ENCODE data around the gene EFNB2. TPM values are rescaled to one million over a fixed set of nuclear protein-coding genes. Genes with fewer than 3 reads are reported as not detected.
A peak's percentile ranks its signal among the peaks of the same experiment; 100 is the strongest.

The EFNB2 gene
- total and polyA plus RNA-seq, 2 donors = 13.8 to 17.1 TPM

GRCh38 chr13:106499896-106500295 lies 35.6 kb downstream of the EFNB2 start:
- H3K4me1 ChIP-seq (ENCODE audit: control insufficient read depth in 2 of 2, insufficient read depth in 2 of 2, low read length in 2 of 2) = peaks cover 7 to 25% of the 10 kb centered on the region in 2 donors
- DNase-seq (ENCODE audit: low read depth in 6 of 9, low spot score in 9 of 9) = peak in 5 of 9 donors; percentile 31 to 73 (median 44)
- WGBS = 29% methylated on average over 4 of the region's 4 CpGs
- no peak overlapping the region for H3K4me3 ChIP-seq (ENCODE audit: low read length in 2 of 2)
- H3K9me3 ChIP-seq (ENCODE audit: control insufficient read depth in 2 of 2, insufficient read depth in 1 of 2, low read length in 1 of 2) = no peaks in the 10 kb centered on the region
- H3K27me3 ChIP-seq (ENCODE audit: control insufficient read depth in 2 of 2, insufficient read depth in 1 of 2, low read length in 1 of 2) = no peaks in the 10 kb centered on the region
- H3K27ac ChIP-seq (ENCODE audit: low read depth in 1 of 2, low read length in 1 of 2) = peak overlapping the region in 1 of 2 donors; percentile 1
- H3K36me3 ChIP-seq (ENCODE audit: control insufficient read depth in 2 of 2, insufficient read depth in 2 of 2, low read length in 1 of 2) = peaks cover under 1 to 4% of the 10 kb centered on the region in 2 donors

DNA sequence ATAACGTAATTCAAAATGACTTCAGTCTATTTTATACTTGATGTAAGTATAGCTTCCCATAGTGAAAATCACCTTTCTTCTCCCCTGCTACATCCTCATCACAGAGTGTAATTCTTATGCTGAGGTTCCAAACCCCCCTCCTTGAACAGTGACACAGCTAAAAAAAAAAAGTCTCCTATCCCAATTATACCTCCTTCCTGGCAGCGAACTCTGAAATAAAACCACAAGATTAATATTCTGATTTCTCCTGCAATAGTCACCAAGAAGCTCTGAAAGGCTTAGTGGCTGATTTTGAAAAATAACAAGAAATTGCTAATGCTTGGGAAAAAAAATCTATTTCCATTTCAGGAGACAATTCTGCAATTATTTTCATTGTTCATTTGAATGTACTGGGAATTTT lies 36.3 kb downstream of the EFNB2 start:
- Histone ChIP-seq H3K27me3 (ENCODE audit: control insufficient read depth in 2 of 2, insufficient read depth in 1 of 2, low read length in 1 of 2) (no peaks in the 10 kb centered on the region), H3K4me3 (ENCODE audit: low read length in 2 of 2) (no peak overlapping the region), H3K4me1 (ENCODE audit: control insufficient read depth in 2 of 2, insufficient read depth in 2 of 2, low read length in 2 of 2) (peaks cover 7 to 25% of the 10 kb centered on the region in 2 donors), H3K36me3 (ENCODE audit: control insufficient read depth in 2 of 2, insufficient read depth in 2 of 2, low read length in 1 of 2) (peaks cover 0 to 8% of the 10 kb centered on the region in 2 donors), H3K9me3 (ENCODE audit: control insufficient read depth in 2 of 2, insufficient read depth in 1 of 2, low read length in 1 of 2) (no peaks in the 10 kb centered on the region), H3K27ac (ENCODE audit: low read depth in 1 of 2, low read length in 1 of 2) (peak overlapping the region in 1 of 2 donors; percentile 46)
- 58% methylated on average over 2 of the region's 2 CpGs for WGBS
- no peak for DNase-seq (ENCODE audit: low read depth in 6 of 9, low spot score in 9 of 9)

GRCh38 chr13:106498571-106498970 lies 36.9 kb downstream of the EFNB2 start:
- peak in 2 of 9 donors; percentile 25 to 64 for DNase-seq (ENCODE audit: low read depth in 6 of 9, low spot score in 9 of 9)
- WGBS = 3% methylated on average over 1 of the region's 1 CpG
- H3K27ac ChIP-seq (ENCODE audit: low read depth in 1 of 2, low read length in 1 of 2) = peak overlapping the region; percentile 33 to 46
- no peaks in the 10 kb centered on the region for H3K9me3 ChIP-seq (ENCODE audit: control insufficient read depth in 2 of 2, insufficient read depth in 1 of 2, low read length in 1 of 2)
- H3K36me3 ChIP-seq (ENCODE audit: control insufficient read depth in 2 of 2, insufficient read depth in 2 of 2, low read length in 1 of 2) = peaks cover under 1 to 13% of the 10 kb centered on the region in 2 donors
- H3K27me3 ChIP-seq (ENCODE audit: control insufficient read depth in 2 of 2, insufficient read depth in 1 of 2, low read length in 1 of 2) = no peaks in the 10 kb centered on the region
- H3K4me1 ChIP-seq (ENCODE audit: control insufficient read depth in 2 of 2, insufficient read depth in 2 of 2, low read length in 2 of 2) = peaks cover 7 to 30% of the 10 kb centered on the region in 2 donors
- H3K4me3 ChIP-seq (ENCODE audit: low read length in 2 of 2) = no peak overlapping the region

DNA sequence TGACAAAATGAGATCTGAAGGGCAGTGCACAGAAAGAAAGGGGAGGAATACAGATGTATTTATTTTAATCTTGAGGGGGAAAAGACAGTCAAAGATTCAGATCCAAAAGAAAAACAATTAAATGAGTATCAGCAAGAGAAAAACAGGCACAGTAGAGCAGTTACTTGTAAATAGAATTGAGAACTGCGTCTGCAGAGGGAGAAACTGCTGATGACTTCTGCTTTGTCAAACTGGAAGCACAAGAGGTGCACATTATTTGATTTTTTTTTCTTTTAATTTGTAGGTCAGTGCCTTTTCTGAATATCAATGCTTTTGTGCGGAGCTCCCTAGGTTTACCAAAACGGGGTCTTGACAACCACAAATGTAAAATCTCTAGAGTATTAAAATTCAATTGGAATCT lies 37.3 kb downstream of the EFNB2 start:
- Histone ChIP-seq H3K27ac (ENCODE audit: low read depth in 1 of 2, low read length in 1 of 2) (peak overlapping the region in 1 of 2 donors; percentile 46), H3K4me1 (ENCODE audit: control insufficient read depth in 2 of 2, insufficient read depth in 2 of 2, low read length in 2 of 2) (peaks cover 7 to 34% of the 10 kb centered on the region in 2 donors), H3K27me3 (ENCODE audit: control insufficient read depth in 2 of 2, insufficient read depth in 1 of 2, low read length in 1 of 2) (no peaks in the 10 kb centered on the region), H3K9me3 (ENCODE audit: control insufficient read depth in 2 of 2, insufficient read depth in 1 of 2, low read length in 1 of 2) (no peaks in the 10 kb centered on the region), H3K4me3 (ENCODE audit: low read length in 2 of 2) (no peak overlapping the region), H3K36me3 (ENCODE audit: control insufficient read depth in 2 of 2, insufficient read depth in 2 of 2, low read length in 1 of 2) (peaks cover 3 to 13% of the 10 kb centered on the region in 2 donors)
- DNase-seq (ENCODE audit: low read depth in 6 of 9, low spot score in 9 of 9) = peak in 1 of 9 donors; percentile 8
- 25% methylated on average over 3 of the region's 3 CpGs for WGBS

- Histone ChIP-seq H3K27me3 (ENCODE audit: control insufficient read depth in 2 of 2, insufficient read depth in 1 of 2, low read length in 1 of 2) (peaks cover 0 to 3% of the 10 kb centered on the region in 2 donors), H3K27ac (ENCODE audit: low read depth in 1 of 2, low read length in 1 of 2) (no peak overlapping the region), H3K4me1 (ENCODE audit: control insufficient read depth in 2 of 2, insufficient read depth in 2 of 2, low read length in 2 of 2) (peaks cover 7 to 36% of the 10 kb centered on the region in 2 donors), H3K9me3 (ENCODE audit: control insufficient read depth in 2 of 2, insufficient read depth in 1 of 2, low read length in 1 of 2) (no peaks in the 10 kb centered on the region), H3K36me3 (ENCODE audit: control insufficient read depth in 2 of 2, insufficient read depth in 2 of 2, low read length in 1 of 2) (peaks cover 13 to 24% of the 10 kb centered on the region in 2 donors), H3K4me3 (ENCODE audit: low read length in 2 of 2) (no peak overlapping the region)
- WGBS = 91% methylated on average over 1 of the region's 1 CpG
- DNase-seq (ENCODE audit: low read depth in 6 of 9, low spot score in 9 of 9) = no peak
These were observed 38.4 kb downstream of the EFNB2 start for GRCh38 chr13:106497079-106497478.

DNA sequence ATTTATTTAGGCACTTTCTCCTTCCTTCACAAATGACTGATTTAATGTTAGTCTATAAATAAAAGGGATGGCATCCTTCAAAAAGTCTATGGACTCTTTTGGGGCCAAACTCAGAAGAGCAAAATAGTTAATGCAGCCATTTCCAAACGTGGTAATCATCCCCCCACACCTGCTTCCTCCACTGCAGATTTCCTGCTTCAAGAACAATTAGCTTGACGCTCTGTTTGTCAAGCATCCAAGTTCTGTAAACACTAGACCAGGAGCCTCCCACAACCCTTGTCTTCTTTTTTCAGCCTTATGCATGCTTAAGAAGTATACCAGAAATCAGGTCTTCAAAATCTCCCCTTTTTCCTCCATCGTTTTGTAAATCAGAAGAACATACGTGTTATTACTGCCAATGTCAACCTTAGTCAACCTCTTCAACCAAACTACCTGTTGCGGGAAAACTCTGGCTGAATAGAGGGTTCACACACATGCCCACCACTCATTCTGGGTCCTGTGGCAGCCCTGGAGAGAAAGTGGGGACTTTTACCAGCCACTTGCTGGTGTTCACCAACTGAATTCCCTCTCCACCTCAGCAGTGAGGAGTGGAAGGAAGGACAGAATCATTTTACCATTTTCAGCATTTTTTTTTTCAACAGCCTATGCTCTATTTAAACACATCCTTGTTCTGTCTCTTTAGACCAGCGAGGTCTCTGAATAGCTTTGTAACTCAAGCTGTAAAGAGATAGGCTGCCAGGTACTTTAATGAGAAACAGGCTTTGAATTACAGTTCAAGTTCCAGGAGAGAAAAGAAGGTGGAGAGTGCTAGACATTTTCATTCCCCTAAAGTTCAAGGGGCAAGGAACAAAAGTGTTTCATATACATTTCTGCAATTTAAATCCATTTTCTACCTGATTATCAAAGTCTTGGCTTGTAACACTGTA lies 39.1 kb downstream of the EFNB2 start:
- H3K27me3 ChIP-seq (ENCODE audit: control insufficient read depth in 2 of 2, insufficient read depth in 1 of 2, low read length in 1 of 2) = peaks cover 0 to 3% of the 10 kb centered on the region in 2 donors
- H3K27ac ChIP-seq (ENCODE audit: low read depth in 1 of 2, low read length in 1 of 2) = peak overlapping the region in 1 of 2 donors; percentile 3
- peaks cover 7 to 39% of the 10 kb centered on the region in 2 donors for H3K4me1 ChIP-seq (ENCODE audit: control insufficient read depth in 2 of 2, insufficient read depth in 2 of 2, low read length in 2 of 2)
- H3K4me3 ChIP-seq (ENCODE audit: low read length in 2 of 2) = no peak overlapping the region
- peaks cover 16 to 28% of the 10 kb centered on the region in 2 donors for H3K36me3 ChIP-seq (ENCODE audit: control insufficient read depth in 2 of 2, insufficient read depth in 2 of 2, low read length in 1 of 2)
- 32% methylated on average over 6 of the region's 6 CpGs for WGBS
- DNase-seq (ENCODE audit: low read depth in 6 of 9, low spot score in 9 of 9) = no peak
- H3K9me3 ChIP-seq (ENCODE audit: control insufficient read depth in 2 of 2, insufficient read depth in 1 of 2, low read length in 1 of 2) = no peaks in the 10 kb centered on the region

DNA sequence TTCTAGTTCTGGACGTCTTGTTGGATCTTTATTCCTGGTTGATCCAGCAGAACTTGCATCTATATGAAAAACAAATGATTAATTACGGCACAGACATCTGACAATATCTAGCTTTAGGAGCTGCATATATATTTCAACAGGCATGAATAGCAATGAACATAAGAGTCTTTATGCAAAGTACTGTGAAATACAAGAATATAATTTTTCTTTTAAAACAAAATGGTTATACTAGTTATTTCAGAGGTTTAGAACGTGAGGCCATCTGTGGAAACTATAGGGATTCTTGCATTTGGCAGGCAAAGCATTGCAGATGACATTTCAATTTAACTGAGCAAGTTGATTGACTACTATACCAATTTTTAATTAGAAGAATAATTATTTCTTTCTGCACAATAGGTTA lies 40.5 kb downstream of the EFNB2 start:
- 96% methylated on average over 3 of the region's 3 CpGs for WGBS
- H3K36me3 ChIP-seq (ENCODE audit: control insufficient read depth in 2 of 2, insufficient read depth in 2 of 2, low read length in 1 of 2) = peaks cover 16 to 28% of the 10 kb centered on the region in 2 donors
- H3K27ac ChIP-seq (ENCODE audit: low read depth in 1 of 2, low read length in 1 of 2) = no peak overlapping the region
- peaks cover 0 to 3% of the 10 kb centered on the region in 2 donors for H3K27me3 ChIP-seq (ENCODE audit: control insufficient read depth in 2 of 2, insufficient read depth in 1 of 2, low read length in 1 of 2)
- no peak for DNase-seq (ENCODE audit: low read depth in 6 of 9, low spot score in 9 of 9)
- no peaks in the 10 kb centered on the region for H3K9me3 ChIP-seq (ENCODE audit: control insufficient read depth in 2 of 2, insufficient read depth in 1 of 2, low read length in 1 of 2)
- no peak overlapping the region for H3K4me3 ChIP-seq (ENCODE audit: low read length in 2 of 2)
- peaks cover 2 to 36% of the 10 kb centered on the region in 2 donors for H3K4me1 ChIP-seq (ENCODE audit: control insufficient read depth in 2 of 2, insufficient read depth in 2 of 2, low read length in 2 of 2)

DNA sequence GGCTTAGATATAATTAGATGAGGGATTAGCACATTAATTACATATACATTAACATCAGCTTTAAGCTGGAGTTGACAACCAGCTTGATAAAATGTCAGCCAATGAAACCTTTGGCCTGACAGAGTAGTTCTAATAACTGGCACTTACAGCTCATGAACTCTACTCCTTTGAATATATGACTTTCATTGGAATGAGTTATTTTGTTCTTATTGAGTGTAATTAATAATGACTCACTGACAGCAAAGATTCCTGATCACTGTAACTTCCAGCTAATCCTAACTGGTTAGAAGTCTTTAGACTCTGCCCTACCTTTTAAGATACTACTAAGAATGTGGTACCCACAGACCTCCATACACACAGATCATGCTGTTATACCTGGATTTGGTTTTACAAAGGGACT lies 41.0 kb downstream of the EFNB2 start:
- peaks cover 0 to 32% of the 10 kb centered on the region in 2 donors for H3K4me1 ChIP-seq (ENCODE audit: control insufficient read depth in 2 of 2, insufficient read depth in 2 of 2, low read length in 2 of 2)
- no peak overlapping the region for H3K4me3 ChIP-seq (ENCODE audit: low read length in 2 of 2)
- peaks cover 16 to 28% of the 10 kb centered on the region in 2 donors for H3K36me3 ChIP-seq (ENCODE audit: control insufficient read depth in 2 of 2, insufficient read depth in 2 of 2, low read length in 1 of 2)
- H3K9me3 ChIP-seq (ENCODE audit: control insufficient read depth in 2 of 2, insufficient read depth in 1 of 2, low read length in 1 of 2) = no peaks in the 10 kb centered on the region
- H3K27ac ChIP-seq (ENCODE audit: low read depth in 1 of 2, low read length in 1 of 2) = no peak overlapping the region
- peaks cover 0 to 3% of the 10 kb centered on the region in 2 donors for H3K27me3 ChIP-seq (ENCODE audit: control insufficient read depth in 2 of 2, insufficient read depth in 1 of 2, low read length in 1 of 2)
- DNase-seq (ENCODE audit: low read depth in 6 of 9, low spot score in 9 of 9) = no peak

- H3K4me3 ChIP-seq (ENCODE audit: low read length in 2 of 2) = no peak overlapping the region
- WGBS = 19% methylated on average over 17 of the region's 17 CpGs
- H3K4me1 ChIP-seq (ENCODE audit: control insufficient read depth in 2 of 2, insufficient read depth in 2 of 2, low read length in 2 of 2) = peaks cover 0 to 29% of the 10 kb centered on the region in 2 donors
- H3K27ac ChIP-seq (ENCODE audit: low read depth in 1 of 2, low read length in 1 of 2) = no peak overlapping the region
- H3K9me3 ChIP-seq (ENCODE audit: control insufficient read depth in 2 of 2, insufficient read depth in 1 of 2, low read length in 1 of 2) = no peaks in the 10 kb centered on the region
- peaks cover 0 to 3% of the 10 kb centered on the region in 2 donors for H3K27me3 ChIP-seq (ENCODE audit: control insufficient read depth in 2 of 2, insufficient read depth in 1 of 2, low read length in 1 of 2)
- H3K36me3 ChIP-seq (ENCODE audit: control insufficient read depth in 2 of 2, insufficient read depth in 2 of 2, low read length in 1 of 2) = peaks cover 16 to 28% of the 10 kb centered on the region in 2 donors
- DNase-seq (ENCODE audit: low read depth in 6 of 9, low spot score in 9 of 9) = peak in 2 of 9 donors; percentile 20 to 52
These were observed 41.8 kb downstream of the EFNB2 start for GRCh38 chr13:106493533-106494220.
